COLO668 (cell line): ENCODE results near the gene LDLRAD4.

Source experiments
- DNase-seq: peaks from one replicate; lab custom pipeline; 2025; ENCODE audit not compliant: unreplicated experiment; lab: John Stamatoyannopoulos, UW

LDLRAD4 gene

GRCh38 chr18:13499803-13500202, 281.2 kb downstream of the LDLRAD4 start:
- DNase-seq: no peak

GRCh38 chr18:13500227-13500865, 281.8 kb downstream of the LDLRAD4 start:
- peak; percentile 79 for DNase-seq

- DNase-seq: peak; percentile 58
Measured at GRCh38 chr18:13500869-13501542, 282.4 kb downstream of the LDLRAD4 start.

GRCh38 chr18:13501543-13501887, 283.0 kb downstream of the LDLRAD4 start:
- DNase-seq: no peak

- no peak for DNase-seq
Measured at GRCh38 chr18:13501891-13502290, 283.3 kb downstream of the LDLRAD4 start.

- DNase-seq: peak; percentile 18
Measured at GRCh38 chr18:13502585-13502984, 284.0 kb downstream of the LDLRAD4 start.

GRCh38 chr18:13503836-13504235, 285.3 kb downstream of the LDLRAD4 start:
- DNase-seq: no peak

GRCh38 chr18:13505780-13506345, 287.3 kb downstream of the LDLRAD4 start:
- no peak for DNase-seq

GRCh38 chr18:13510594-13510993, 292.0 kb downstream of the LDLRAD4 start:
- no peak for DNase-seq

- DNase-seq: no peak
Measured at GRCh38 chr18:13511961-13512577, 293.5 kb downstream of the LDLRAD4 start.

- peak; percentile 83 for DNase-seq
Measured at GRCh38 chr18:13513021-13513420, 294.5 kb downstream of the LDLRAD4 start.

- no peak for DNase-seq
Measured at GRCh38 chr18:13513481-13513880, 294.9 kb downstream of the LDLRAD4 start.

- peak; percentile 37 for DNase-seq
Measured at GRCh38 chr18:13514558-13514957, 296.0 kb downstream of the LDLRAD4 start.

GRCh38 chr18:13516855-13517254, 298.3 kb downstream of the LDLRAD4 start:
- no peak for DNase-seq

- no peak for DNase-seq
Measured at GRCh38 chr18:13517369-13517768, 298.8 kb downstream of the LDLRAD4 start.

GRCh38 chr18:13518382-13518781, 299.8 kb downstream of the LDLRAD4 start:
- no peak for DNase-seq

- peak; percentile 46 for DNase-seq
Measured at GRCh38 chr18:13520306-13520705, 301.7 kb downstream of the LDLRAD4 start.

GRCh38 chr18:13520741-13521140, 302.2 kb downstream of the LDLRAD4 start:
- no peak for DNase-seq

- no peak for DNase-seq
Measured at GRCh38 chr18:13521418-13521817, 302.9 kb downstream of the LDLRAD4 start.

- no peak for DNase-seq
Measured at GRCh38 chr18:13522256-13522655, 303.7 kb downstream of the LDLRAD4 start.

GRCh38 chr18:13522861-13523660, 304.5 kb downstream of the LDLRAD4 start:
- no peak for DNase-seq
